ENCODE results near the gene NPTXR. TPM values are rescaled to one million over a fixed set of nuclear protein-coding genes. Genes with fewer than 3 reads are reported as not detected.

Gene NPTXR
- total and polyA plus RNA-seq, 8 donors: 4.5 to 13.3 (median 9.2) TPM

DNA sequence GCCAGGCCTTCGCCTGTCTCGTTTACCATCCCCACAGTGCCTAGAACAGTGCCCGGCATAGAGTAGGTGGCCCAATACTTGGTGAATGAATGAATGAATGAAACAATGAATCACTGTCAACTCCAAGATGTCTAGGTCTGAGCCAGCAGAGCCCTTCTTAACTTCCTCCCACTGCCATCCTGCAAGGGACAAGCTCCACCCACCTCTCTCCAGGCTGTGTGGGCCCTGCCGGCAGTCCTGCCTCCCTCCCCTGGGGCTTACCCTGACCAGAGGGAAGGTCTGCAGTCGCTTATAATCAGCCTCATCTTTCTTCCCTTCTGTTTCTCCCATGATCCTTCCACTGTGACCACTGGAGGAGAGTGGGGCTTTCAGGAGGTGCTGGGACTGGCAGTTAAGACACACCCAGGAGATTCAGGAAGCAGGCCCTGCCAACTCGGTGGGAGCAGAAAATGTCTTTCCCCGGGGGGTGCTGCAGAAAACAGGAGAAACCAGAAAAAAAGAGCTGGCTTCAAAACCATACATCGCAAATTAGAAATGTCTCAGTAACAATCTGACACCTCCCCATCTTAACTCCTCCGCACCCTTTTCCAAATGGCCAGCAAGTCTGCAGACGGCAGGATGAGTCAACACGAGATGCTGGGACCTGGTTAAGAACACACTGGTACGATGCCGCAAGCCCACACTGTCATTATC is 61.3 kb downstream of the NPTXR start:
- H3K27ac ChIP-seq: no peak overlapping the region
- H3K4me3 ChIP-seq: no peak overlapping the region
- H3K27me3 ChIP-seq: no peaks in the 10 kb centered on the region
- H3K4me1 ChIP-seq: peaks cover 0 to 10% of the 10 kb centered on the region in 2 donors
- H3K36me3 ChIP-seq: peaks cover 0 to 34% of the 10 kb centered on the region in 2 donors
- DNase-seq (no peak), ATAC-seq (peak; percentile 38)
- H3K9me3 ChIP-seq: no peaks in the 10 kb centered on the region
- intact Hi-C loops (cut with DNase I): no loop called here
- no peak for TF ChIP-seq CTCF (IDR thresholded peaks at IDR 0.05)

GRCh38 chr22:38781033-38781432 is 62.8 kb downstream of the NPTXR start:
- no peak for ATAC-seq
- Histone ChIP-seq H3K4me3 (no peak overlapping the region), H3K27ac (no peak overlapping the region), H3K9me3 (no peaks in the 10 kb centered on the region), H3K36me3 (peaks cover 0 to 34% of the 10 kb centered on the region in 2 donors), H3K27me3 (no peaks in the 10 kb centered on the region), H3K4me1 (peaks cover 0 to 10% of the 10 kb centered on the region in 2 donors)
- no peak for TF ChIP-seq CTCF (IDR thresholded peaks at IDR 0.05)
- intact Hi-C loops (cut with DNase I): no loop called here
- no peak for DNase-seq

DNA sequence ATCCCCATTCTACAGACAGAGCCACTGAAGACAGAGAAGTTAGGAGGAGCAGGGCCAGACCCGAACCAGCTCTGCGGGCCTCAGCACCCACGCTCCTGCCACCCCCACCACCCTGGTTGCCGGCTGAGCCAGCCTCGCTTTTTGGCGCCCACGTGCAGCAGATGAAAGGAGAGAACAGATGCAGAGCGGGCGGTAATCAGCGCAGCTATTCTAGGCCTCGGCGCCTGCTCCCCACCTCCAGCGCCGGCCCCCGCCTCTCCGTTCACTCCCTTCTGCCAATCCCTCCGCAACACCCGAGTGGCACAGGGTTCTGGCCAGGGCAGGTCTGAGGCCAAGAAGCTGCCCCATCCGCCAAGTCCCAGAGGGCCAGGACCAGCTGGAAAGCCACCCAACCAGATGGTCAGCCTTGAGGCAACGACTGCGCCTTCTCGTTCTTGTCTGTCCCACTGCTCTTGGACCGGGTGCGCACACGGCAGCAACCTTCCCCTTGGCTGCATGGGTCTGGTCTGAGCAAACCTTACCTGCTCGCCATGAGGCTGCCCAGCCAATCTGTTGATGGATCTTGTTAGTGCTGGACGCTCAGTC is 66.6 kb downstream of the NPTXR start:
- Histone ChIP-seq H3K36me3 (peaks cover 0 to 34% of the 10 kb centered on the region in 2 donors), H3K27ac (no peak overlapping the region), H3K4me3 (no peak overlapping the region), H3K4me1 (peaks cover 0 to 2% of the 10 kb centered on the region in 2 donors), H3K27me3 (no peaks in the 10 kb centered on the region), H3K9me3 (no peaks in the 10 kb centered on the region)
- DNase-seq: no peak
- ATAC-seq: no peak
- TF ChIP-seq CTCF (IDR thresholded peaks at IDR 0.05): no peak
- intact Hi-C loops (cut with DNase I): loop anchor here in 1 of 2 donors (10.0 kb wide), 1 partner anchor 228 kb away; no protein-coding TSS in a partner anchor

DNA sequence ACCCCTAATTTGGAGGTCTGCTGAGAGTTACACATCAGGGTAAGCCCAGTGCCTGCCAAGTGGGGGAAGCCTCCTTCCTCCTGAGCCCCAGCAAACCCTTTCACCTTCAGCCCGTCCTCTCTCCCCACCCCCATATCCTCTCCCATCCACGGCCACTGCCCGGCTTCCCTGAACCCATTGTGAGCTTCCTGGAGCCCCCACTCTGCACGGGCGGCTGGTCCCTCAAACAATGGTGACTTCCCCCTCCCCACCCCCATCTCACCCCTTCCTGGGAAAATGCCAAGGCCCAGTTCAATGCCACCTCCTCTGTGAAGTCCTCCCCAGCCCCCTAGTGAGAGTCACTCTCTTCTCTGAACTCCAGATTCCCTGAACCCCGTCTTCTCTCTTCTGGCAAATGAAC is 67.7 kb downstream of the NPTXR start:
- H3K4me3 ChIP-seq: no peak overlapping the region
- H3K27me3 ChIP-seq: no peaks in the 10 kb centered on the region
- no peak overlapping the region for H3K27ac ChIP-seq
- peaks cover 0 to 28% of the 10 kb centered on the region in 2 donors for H3K36me3 ChIP-seq
- H3K9me3 ChIP-seq: no peaks in the 10 kb centered on the region
- no peak for DNase-seq
- ATAC-seq: no peak
- TF ChIP-seq CTCF (IDR thresholded peaks at IDR 0.05): no peak
- no peaks in the 10 kb centered on the region for H3K4me1 ChIP-seq
- intact Hi-C loops (cut with DNase I): loop anchor here in 1 of 2 donors (10.0 kb wide), 1 partner anchor 229 kb away; no protein-coding TSS in a partner anchor

GRCh38 chr22:38775656-38776055 is 68.2 kb downstream of the NPTXR start:
- intact Hi-C loops (cut with DNase I): loop anchor here in 1 of 2 donors (10.0 kb wide), 1 partner anchor 229 kb away; no protein-coding TSS in a partner anchor
- no peaks in the 10 kb centered on the region for H3K4me1 ChIP-seq
- no peak overlapping the region for H3K27ac ChIP-seq
- H3K27me3 ChIP-seq: no peaks in the 10 kb centered on the region
- no peak overlapping the region for H3K4me3 ChIP-seq
- TF ChIP-seq CTCF (IDR thresholded peaks at IDR 0.05): no peak
- peaks cover 0 to 24% of the 10 kb centered on the region in 2 donors for H3K36me3 ChIP-seq
- ATAC-seq (no peak), DNase-seq (no peak)
- no peaks in the 10 kb centered on the region for H3K9me3 ChIP-seq

Data from left lung (tissue), 10 donors.